Dedifferentiated amniotic fluid mesenchymal stem cell (primary cell): ENCODE measurements around the gene SRSF2.
"Not testable (repeated sequence)": the region's sequence is repeated elsewhere in the genome, so short reads cannot be mapped to it uniquely, and the experiment has no call there.

Experiments used
- DNase-seq: peaks from one replicate; pipeline ENCODE4 v3.0.0-alpha.2; 2016; ENCODE audit errors: extremely low spot score

Gene SRSF2

DNA sequence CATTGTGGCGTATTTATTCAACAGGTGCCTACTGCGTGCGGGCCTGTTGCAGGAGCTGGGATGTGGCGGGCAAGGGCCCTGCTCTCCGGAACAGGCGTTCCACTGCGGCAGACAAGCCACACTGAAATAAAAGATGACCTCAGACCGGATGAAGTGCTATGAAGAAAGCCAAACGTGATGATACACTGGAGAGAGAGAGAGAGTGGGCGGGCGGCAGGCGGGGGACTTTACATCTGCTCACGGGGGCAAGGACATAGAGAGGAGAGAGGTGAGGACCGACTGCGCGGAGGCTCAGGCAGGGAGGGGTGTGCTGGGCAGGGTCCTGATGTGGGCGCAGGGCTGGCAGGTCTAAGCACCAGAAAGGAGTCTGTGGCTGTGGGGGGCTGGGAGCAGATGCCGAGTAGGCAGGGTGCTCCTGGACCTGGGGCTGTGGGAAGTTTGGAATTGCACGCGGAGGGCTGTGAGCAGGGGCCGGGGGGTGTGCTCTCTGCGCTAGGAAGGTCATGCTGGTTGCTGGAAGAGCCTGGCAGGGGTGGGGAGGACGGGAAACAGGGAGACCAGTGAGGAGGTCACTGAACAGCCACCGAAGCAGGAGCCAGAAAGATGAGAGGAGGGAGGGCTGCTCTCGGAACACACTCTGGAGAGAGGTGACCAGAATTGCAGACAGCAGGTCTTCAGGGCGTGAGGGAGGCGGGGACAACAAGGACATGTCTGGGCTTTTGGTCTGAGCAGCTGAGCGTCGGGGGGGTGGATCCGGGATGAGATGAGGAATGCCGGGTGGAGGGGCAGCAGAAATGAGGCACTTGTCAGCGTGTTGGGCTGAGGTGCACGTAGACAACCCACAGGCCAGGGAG, 36.3 kb downstream of the SRSF2 start:
- DNase-seq = peak; percentile 75

DNA sequence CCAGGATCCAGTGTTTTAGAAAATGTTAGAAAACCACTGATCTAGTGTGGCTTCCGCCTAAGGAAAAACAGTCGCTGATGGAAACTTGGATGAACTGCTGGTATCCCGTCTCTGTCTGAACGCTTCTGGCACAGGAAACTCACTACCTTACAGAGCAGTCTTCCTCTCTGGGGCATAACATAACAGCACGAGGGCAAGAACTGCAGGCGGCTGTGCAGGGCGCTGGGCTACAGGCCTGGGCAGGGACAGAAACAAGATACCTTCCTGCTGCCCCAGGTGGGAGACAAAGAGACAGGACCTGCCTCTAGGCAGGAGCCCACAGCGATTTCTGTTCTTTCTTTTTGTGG, 36.9 kb downstream of the SRSF2 start:
- DNase-seq = no peak

DNA sequence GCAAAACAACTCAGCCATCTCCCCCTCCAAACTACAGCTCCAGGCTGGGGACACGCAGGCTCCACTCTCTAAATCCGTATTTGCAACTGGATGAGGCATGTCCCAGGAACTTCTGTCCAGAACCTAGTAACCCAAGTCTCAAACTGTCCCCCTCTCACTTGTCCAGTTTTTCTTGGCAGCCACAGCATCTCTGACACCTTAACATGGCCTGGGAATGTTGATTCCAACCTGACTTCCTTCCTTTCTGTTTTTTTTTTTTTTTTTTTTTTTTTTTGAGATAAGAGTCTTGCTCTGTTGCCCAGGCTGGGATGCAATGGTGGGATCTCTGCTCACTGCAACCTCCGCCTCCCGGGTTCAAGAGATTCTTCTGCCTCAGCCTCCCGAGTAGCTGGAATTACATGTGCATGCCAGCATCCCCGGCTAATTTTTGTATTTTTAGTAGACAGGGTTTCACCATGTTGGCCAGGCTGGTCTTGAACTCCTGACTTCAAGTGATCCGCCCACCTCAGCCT, 38.6 kb downstream of the SRSF2 start:
- DNase-seq = not testable (repeated sequence)

DNA sequence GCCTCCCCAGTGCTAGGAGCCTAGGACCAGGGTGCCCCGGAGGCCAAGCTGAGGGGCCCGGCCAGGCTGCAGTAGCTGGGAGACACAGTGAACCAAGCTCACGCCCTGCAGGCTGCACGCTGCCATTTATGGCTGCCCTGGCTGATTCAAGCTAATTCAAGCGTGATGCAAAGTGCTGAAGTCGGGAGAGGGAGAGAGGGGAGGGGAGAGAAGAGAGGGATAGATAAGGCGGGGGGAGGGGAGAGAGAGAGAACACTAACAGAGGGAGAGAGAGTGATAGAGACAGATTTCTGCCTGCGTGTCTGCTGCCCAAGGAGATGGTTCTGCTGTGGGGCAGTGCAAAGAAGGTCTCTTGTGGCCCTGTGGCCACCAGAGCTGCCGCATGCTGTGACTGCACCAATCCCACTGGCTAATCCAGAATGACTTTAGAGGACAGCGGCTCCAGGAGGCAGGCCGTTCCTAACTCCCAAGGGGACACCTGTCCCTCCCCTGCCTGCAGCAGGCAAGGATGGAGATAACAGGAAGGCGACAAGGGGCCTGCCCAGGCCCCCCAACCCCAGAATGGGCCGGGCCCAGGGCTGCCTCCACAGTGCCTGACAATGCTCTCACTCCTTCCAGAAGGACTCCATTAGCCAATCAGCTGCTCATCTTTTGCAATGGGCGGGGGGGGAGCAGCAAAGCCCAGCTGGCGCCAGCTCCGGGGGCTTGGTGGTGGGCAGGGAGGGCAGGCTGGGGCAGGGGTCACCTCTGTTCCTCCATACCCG, 39.2 kb downstream of the SRSF2 start:
- DNase-seq = peak; percentile 41

DNA sequence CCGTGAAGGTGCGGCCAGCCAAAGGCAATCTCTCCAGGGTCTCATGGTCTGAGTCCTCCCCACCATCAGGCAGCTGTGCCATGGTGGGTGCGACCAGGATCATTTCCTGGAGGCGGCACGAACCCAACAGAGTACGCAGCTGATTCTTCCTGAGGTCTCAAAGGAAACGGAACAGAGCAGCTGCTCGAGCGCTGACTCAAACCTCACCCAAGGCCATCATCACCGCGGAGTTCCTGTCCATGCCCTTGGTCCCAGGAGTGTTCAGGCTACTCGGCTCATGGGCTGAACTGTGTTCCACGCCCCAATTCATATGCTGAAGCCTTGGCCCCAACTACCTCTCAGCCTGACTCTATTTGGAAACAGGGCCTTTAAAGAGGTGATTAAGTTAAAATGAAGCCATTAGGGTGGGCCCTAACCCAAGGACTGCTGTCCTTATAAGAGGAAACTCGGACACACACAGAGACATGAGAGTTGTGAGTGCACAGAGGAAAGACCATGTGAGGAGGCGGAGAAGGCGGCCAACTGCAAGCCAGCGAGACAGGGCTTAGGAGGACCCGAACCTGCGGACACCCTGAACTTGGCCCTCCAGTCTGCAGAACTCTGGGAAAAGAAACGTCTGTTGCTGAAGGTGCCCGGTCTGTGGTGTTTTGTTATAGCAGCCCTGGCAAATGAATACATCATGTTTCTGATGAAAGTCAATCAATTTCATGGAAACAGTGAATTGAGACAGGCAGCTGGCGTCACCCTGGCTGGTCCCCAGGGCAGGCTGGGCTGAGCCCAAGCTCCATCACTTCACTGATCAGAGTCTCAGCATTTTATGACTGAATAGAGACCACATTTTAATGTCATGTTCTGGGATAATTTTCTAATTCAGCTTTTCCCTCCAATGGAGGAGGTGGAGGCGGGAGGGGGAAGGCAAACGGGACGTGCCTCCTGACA, 40.1 kb downstream of the SRSF2 start:
- no peak for DNase-seq

DNA sequence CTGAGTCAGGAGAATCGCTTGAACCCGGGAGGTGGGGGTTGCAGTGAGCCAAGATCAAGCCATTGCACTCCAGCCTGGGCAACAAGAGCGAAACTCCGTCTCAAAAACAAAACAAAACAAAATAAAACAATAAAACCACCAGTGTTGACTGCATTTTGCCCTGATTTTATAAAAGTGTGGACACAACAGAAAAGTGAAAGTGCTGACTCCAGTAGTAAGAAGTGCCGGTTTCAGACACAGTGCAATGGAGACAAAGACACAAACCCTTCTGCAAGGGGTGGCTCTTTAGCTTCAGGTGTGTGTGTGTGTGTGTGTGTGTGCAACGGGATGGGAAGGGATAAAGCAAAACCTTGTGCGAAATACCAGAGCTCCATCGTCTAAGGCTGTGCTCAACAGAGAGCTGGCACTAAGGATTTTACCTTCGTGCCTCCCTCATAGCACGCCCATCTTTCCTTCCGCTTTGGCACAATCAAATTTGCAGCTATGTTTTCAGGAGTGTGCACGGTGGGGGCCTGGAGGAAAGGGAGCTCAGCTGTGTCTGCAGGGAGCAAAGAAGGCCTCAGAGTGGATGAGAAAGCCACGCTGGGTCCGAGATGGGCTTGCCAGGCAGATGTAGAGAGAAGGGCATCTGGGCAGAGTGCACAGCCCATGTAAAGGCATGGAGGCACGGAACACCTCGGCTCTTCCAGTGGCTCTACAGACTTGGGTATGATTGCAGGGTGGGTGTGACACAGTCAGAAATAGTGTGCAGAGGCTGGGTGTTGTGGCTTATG, 41.9 kb downstream of the SRSF2 start:
- no peak for DNase-seq

DNA sequence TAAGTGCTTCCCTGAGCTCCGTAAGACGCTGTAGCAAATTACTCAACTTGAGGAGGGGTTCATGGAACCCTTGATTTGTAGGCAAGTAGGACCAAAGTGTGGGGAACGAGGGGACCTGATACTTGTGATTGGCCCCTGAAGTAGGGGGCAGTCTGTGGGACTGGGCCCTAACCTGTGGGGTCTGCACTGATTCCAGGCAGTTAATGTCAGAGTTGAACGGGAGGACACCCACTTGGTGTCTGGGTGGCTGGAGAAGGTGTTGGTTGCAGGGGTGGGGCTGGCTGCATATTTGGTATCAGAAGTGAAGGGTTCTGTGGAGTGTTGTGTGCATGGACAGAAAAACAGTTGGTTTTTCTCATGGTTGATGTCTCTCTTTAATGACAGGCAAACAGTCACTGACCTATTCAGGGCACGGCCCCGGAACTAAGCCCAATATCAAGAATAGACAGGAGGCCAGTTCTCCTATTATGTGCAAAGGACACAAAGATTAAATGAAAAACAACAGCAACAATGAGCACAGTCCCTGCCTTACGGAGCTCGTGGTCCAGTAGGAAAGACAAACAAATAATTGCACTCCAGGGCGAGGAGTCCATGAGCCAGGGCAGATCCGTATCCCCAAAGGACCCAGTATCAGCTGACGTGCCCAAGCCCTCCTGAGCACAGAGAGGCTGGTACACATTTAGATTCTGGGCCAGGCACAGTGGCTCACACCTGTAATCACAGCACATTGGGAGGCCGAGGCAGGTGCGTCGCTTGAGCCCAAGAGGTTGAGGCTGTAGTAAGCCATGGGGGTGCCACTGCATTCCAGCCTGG, 45.5 kb downstream of the SRSF2 start:
- no peak for DNase-seq

DNA sequence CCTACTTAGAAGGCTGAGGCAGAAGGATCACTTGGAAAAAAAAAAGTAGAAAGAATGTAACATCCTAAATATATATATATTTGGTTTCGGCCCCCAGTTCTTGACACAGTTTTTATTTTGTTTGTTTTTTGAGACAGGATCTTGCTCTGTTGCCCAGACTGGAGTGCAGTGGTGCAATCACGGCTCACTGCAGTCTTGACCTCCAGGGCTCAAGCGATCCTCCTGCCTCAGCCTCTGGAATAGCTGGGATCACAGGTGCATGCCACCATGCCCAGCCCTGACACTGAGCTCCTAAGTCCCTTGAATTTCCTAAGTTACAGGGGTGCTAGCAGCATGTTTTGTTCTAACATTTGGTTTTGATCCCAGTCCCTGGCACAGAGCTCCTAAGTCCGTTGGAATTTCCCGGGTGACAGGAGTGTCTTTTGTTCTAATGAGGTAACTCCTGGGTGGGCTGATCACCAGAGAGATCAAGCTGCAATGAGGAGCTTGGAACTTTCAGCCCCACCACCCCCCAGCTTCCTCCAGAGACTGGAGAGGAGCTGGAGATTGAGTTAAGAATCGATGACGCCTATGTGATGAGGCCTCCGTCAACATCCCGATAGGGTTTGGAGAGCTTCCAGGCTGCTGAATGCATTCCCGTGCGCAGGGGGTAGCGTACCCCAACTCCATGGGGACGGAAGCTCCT, 46.4 kb downstream of the SRSF2 start:
- DNase-seq = no peak

DNA sequence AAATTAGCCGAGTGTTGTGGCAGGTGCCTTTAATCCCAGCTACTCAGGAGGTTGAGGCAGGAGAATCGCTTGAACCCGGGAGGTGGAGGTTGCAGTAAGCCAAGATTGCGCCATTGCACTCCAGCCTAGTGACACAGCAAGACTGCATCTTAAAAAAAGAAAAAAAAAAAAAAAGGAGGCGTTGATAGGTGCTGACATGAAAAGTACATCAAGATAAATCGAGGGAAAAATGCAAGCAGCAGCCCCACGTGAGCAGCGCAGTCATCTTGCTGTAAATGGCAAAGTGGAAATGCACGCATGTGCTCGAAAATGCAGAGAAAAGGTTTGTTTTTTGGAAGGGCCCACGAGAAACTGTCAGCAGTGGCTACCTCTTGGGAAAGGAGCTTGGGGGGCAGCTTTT, 47.3 kb downstream of the SRSF2 start:
- DNase-seq = no peak

DNA sequence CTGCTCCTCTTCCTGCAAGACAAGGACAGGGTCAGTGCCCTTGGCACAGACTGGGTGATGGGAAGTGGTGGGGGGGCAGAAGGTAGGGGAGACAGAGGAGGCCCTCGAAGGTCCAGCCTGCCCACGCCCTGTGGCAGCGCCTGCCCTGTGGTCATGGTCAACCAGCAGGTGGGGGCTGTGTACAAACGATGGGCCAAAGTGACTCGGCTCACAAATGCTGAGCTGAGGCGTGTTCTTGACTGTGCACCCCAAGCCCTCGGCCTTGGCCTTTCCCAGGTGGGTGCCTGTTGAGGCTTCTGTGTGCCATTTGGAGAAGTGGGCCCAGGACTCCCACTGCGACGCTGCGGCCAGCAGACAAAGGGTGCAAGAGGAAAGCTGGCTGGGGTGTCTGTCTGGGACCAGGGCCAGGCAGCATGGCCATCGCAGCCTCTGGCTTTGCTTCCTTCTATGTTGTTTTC, 48.9 kb downstream of the SRSF2 start:
- no peak for DNase-seq

DNA sequence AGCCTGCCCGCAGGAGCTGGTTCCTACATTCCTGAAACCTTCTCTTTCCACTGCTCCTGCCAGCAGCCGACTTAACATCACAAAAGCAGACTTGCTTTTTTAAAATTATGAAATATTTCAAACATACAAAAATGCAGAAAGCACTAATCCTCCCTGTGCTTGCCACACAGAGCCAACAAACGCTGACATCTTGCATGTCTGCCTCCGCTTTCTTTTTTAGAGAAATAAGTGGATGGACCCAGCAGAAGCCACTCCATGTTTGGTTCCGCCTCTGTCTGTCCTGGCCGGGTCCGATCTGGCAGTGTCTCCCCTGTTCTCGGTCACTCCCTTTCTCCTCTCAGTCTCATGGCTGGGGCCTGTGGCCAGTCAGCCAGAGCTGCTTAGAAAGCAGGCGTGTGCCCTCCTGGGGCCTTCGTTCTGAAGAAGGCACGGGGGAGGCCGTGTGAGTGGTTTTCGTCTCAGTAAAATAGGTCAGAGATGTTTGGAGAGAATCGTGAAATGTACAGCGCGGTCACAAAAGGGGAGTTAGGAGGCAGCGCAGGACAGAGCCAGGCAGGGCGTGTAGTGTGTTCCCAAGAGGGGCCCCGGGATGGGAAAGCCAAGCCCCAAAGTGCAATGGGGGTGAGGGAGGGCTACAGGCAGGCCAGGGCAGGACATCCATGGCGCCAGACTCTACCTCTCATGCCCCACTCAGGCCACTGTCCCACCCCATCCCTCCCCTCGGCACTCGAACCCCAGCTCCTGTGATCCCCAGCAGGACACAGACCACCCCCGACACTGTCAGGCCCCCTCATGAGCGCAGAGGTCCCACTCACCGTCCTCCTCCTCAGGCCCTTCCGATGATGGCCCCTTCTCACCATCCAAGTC, 49.6 kb downstream of the SRSF2 start:
- DNase-seq = peak; percentile 64

DNA sequence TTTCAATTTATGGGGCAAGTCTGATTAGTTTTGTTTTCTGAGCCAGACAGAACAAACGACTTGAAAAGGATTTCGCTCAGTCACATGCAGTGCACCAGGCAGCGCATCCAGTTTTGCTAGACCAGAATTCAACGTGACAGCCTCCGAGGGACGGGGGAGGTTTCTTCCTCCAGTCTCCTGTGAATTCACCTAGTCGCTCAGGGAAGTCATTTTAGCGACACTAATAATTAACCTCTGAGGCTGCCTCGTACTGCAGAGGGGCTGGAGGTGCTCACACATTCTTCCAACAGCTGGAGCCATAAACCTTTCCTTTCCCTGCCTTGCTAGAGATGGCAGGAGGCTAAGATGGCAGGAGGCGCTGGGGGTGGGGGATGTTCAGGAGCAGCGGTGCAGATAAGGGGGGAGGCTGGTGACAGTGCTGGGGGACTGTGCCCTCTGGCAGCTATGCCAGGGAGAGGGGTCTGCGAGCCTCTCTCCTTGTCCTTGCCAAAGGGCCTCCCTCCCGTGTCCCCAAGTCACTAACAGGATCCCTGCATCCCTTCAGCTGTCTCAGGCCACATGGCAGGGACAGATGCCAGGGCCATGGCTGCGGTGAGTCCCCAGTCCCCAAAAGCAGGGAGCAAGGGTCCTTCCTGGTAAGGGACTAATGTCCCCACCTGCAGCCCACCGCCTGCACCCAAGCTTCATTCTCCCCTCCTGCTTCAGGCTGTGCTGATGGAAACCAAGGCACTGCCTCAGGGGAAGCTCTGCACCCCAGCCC, 50.4 kb downstream of the SRSF2 start:
- no peak for DNase-seq

DNA sequence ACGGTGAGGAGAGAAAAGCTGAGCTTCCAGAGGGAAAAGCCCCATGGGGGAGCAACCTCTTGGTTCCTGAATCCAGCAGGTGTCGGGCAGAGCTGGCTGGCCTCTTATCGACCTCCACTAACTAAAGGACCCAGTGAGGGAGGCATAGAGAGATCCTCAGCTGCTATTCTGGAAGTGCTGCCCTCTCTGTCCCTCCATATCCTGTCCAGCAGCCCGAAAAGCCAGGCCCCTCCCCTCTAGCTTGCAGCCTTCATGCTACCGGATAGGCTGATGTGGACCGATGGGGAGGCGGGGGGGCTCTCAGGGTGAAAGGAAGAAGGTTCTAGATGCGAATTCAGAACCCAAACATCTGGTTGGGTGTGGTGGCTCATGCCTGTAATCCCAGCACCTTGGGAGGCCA, 51.3 kb downstream of the SRSF2 start:
- no peak for DNase-seq

DNA sequence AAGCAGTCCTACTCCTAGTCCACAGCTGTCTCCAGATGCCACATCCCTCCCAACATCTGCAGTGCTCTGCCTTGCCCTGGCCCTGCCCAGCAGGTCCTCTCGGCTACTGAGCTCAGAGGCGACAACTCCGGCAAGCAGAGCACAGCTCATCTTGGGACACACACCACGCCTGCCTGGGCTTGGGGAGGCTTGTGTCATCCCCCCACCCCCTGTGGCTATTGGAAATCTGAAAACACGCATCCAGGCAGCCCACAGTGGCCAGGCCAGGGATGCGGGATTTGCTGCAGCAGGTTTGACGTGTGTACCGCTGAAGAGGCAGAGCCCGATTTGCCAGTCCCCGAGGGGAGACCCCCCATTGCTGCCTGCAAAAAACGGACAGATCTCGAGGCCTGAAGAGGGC, 51.8 kb downstream of the SRSF2 start:
- no peak for DNase-seq

DNA sequence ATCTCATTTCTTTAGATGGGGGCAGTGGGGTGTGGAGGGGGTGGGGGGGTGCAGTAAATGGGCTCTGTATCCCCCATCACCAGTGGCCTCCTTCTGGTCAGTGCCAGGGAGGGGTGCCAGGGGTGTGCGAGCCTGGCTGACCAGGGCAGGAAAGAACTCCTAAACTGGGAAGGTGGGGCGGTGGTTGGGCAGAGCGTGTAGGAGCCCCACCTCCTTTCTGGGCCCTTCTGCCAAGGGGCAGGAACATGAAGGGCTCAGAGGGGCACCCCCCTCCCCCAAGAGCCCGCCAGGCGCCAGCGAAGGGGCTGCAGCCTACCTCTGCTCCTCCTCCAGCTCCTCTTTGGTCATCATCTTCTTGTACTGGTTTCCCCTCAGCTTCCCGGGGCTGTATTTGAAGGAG, 52.4 kb downstream of the SRSF2 start:
- DNase-seq = no peak
